GM19240 (cell line): ENCODE measurements around the gene EHF.
"Not testable (repeated sequence)": the region's sequence is repeated elsewhere in the genome, so short reads cannot be mapped to it uniquely, and the experiment has no call there.

Experiments used
- DNase-seq: peaks from one replicate; pipeline ENCODE4 v3.0.0; 2011; ENCODE audit warnings: low spot score; ENCODE audit not compliant: insufficient read length

The EHF gene

DNA sequence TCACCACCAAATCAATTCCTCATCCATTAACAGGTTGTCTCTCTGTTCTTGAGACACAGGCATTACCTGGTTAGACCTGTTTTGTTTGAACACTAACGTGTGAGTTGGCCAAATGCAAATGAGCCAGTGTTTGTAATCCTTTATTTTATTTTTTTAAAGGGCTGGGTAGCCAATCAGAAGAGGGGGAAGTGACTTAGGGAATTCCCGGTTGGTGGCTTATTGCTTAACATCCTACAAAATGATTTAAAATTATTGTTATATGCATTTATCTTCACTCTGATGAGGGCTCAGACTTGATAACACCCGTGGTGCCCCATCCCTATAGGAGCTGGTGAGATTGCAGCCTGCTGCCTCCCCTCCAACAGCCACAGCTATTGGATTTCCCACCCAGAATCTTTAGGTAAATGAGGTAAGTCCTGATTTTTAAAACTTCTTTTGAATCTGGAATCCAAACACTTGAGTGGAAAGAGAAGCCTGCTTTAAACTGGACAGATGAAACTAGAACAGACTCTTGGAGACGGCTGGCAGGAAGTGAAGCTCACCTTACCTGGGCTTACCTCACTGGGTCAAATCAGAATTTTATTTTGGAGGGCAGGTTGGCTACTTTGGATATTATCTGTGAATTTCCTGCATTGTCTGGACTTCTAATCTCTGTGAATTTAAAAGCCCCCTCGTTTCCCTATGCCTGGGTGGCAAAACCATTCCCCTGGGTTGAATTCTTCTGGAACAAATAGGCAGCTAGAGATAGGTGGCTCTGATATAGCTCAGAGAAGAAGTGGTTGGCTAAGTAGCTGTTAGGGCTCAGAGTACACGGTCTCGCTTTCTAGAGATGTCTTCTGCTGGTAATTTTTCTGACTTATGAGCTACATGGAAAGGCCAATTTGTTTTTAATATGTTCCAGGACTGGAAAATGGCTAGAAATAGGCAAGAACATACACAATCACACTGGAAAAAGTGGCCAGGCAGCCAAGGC, at the start of gene EHF:
TSS of gene EHF (plus strand) at position 274 of the 973 bp plus-strand sequence. CDS start 21,538 bp downstream, outside the sequence.
- DNase-seq, result no peak

GRCh38 chr11:34573537-34573936, 47.4 kb upstream of the EHF start:
- DNase-seq, result no peak

GRCh38 chr11:34575261-34575660, 45.6 kb upstream of the EHF start:
- DNase-seq, result no peak

- DNase-seq, result no peak
These were observed 45.2 kb upstream of the EHF start for GRCh38 chr11:34575671-34576070.

DNA sequence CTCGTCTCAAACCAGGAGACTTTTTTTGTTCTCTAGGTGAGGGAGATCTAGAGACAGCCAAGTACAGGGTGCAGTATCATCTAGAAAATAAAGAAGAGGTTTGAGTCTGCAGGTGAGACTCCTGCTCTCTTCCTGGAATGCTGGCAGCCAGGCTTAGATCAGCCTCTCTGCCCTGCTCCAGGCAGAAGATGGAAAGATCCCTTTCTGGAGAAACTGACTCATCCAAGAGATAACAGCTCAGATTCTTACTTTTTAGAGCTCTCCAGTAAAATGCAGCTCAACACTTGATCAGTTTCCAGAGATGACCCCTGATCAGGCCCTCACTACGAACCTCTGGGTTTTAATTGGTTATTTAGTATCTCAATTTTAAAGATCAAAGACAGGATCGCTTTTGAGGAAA, 44.6 kb upstream of the EHF start:
- no peak for DNase-seq

GRCh38 chr11:34583818-34584217, 37.1 kb upstream of the EHF start:
- DNase-seq, result no peak

GRCh38 chr11:34585304-34585734, 35.6 kb upstream of the EHF start:
- DNase-seq, result no peak

DNA sequence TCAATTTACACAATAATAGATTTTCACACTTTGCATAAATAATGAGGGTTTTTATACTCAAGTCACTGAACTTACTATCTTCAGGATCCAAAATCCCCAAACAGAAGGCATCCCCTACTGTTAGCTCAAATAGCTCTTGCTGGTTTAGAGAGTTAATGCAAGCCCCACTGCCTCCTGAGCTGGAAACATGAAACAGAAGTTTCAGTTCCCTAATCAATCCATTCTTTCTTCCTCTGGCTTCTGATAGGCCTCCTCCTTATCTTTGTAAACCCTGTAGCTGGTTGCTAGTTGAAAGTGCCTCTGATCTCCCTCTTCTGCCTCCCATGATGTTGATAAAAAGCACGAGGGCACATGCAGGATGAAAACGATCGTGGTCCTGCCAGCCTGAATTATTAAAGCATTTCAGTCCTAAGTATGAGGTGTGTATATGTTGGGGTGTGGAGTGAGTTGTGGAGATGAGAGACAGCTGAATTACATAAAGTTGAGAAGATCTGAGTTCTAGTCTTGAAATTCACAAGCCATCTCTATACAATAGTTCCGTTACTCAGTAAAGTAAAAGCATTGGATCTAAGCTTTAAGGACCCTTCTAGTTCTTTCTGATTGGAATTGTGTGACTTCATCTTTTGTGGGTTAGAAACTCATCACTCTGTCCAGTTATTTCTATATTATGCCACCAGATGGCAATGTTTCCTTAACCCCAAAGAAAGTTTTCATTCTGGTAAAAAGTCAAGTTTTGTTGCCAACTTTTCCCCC, 35.0 kb upstream of the EHF start:
- peak; percentile 27 for DNase-seq

DNA sequence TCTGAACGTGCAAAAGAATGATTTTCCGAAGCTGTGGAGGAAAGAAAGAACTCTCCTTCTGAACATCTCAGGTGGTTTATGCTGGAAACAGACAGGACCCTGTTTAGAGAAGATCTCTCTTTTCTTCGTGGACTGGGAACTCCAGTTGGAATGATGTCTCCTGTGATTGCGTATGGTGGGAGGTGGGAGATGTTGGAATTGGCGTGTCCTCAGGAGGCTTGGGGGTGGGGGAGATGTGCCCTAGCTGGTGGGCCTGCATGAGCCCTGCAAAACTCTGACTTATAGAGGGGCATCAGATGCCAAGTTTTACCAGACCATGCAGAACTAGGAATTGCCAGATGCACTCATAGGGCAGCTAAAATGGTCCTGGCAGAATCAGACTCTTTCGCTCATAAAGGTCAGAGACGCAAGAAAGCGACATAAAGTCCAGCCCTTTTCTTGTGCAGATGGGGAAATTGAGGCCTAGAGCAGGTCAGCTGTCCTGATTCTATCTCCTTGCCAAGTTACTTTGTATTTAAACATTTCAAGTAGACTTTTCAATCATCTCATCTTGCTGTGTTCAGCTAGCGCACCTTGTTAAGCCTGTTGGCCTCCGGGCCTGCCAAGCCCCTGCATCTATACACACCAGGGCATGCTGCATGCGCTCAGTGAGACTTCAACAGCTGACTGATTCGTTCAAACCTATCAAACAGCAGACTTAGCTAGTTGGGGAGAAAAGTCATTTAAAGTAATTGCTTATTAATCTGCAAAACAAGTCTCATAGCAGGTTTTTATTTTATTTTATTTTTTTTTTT, 34.2 kb upstream of the EHF start:
- DNase-seq, result no peak

- DNase-seq, result no peak
These were observed 33.6 kb upstream of the EHF start for GRCh38 chr11:34587282-34587677.

DNA sequence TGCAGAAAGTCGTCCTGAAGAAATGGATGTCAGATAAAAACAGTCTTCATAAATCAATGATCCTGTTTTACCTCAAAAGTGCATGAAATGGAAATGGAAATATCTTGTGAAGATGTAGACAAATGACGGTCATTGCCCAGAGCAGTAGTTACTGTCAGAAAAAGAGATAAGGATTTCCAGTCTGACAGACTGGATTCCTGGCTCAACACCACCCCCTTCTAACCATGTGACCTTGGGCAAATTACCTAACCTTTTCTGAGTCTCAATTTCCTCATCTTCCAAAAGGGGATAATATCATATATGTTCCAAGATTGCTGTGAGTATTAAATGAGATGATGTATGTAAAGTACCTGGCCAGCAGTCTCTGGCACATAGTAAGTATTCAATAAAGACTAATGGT, 32.9 kb upstream of the EHF start:
- no peak for DNase-seq

- no peak for DNase-seq
These were observed 32.2 kb upstream of the EHF start for GRCh38 chr11:34588701-34589100.

GRCh38 chr11:34589177-34589576, 31.7 kb upstream of the EHF start:
- not testable (repeated sequence) for DNase-seq

- DNase-seq, result no peak
These were observed 27.8 kb upstream of the EHF start for GRCh38 chr11:34593085-34593484.

GRCh38 chr11:34594603-34595002, 26.3 kb upstream of the EHF start:
- DNase-seq, result no peak

DNA sequence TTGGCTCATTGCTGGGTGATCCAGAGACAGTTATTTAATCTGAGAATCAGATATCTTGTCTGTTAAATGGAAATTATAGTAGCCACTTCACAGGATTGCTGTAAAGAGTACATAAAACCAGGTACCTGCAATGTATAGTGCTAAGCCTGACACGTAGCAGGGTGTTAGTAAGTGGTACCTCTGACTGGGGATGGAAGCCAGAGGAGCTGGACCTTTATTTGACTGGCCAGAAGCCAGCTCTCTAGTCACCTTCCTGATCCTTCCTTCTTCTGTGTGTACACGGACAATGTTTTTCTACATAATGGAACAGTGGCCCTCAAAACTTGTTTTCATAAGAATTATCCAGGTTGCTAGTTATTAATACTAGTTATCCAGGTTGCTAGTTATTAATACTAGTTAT, 25.5 kb upstream of the EHF start:
- no peak for DNase-seq

- DNase-seq, result no peak
These were observed 24.8 kb upstream of the EHF start for GRCh38 chr11:34595960-34596644.

GRCh38 chr11:34599406-34599945, 21.4 kb upstream of the EHF start:
- no peak for DNase-seq

- no peak for DNase-seq
These were observed 20.4 kb upstream of the EHF start for GRCh38 chr11:34600339-34601084.

DNA sequence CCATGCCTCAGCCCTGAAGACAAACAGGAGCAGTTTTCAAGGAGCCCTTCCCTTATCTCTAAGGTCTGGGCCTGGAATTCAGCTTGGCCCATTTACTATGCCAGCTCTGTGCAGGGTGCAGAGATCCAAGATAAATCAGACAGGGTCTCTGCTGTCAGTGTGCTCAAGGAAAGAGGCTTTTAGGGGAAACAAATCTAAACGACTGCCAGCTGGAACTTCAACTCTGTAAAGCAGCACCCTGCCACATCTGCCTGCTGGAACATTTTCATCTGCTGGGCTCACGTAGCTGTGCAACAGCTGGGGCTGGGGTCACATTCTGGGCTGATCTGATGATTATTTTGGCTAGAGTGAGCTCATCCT, 19.8 kb upstream of the EHF start:
- DNase-seq, result no peak
